Keratinocyte (primary cell): ENCODE data around the gene FILIP1.

ENCODE experiments used
- CTCF ChIP-seq, 3 experiments: IDR thresholded peaks in 1 of 3; conservative IDR thresholded peaks in 1 of 3; optimal IDR thresholded peaks in 1 of 3; 2 replicates in 2 of 3; 3 replicates in 1 of 3; pipeline versions ENCODE3 to v1.5.1; 2011; ENCODE audit warnings: low read length in 3 of 3, mild to moderate bottlenecking in 3 of 3, moderate library complexity in 2 of 3, control low read depth in 1 of 3, inconsistent platforms in 1 of 3; ENCODE audit not compliant: insufficient read depth in 2 of 3; ENCODE audit errors: extremely low read depth in 1 of 3
- EZH2 ChIP-seq: IDR thresholded peaks from one replicate; pipeline ENCODE4 v1.6.1; 2012; ENCODE audit warnings: inconsistent platforms, mild to moderate bottlenecking, low read length, moderate library complexity

GRCh38 chr6:75329703-75330102 lies 163.9 kb downstream of the FILIP1 start:
- TF ChIP-seq CTCF (optimal IDR thresholded peaks at IDR 0.05 in 1 of 3, IDR thresholded peaks at IDR 0.05 in 1 of 3, conservative IDR thresholded peaks at IDR 0.05 in 1 of 3; ENCODE audit: extremely low read depth in 1 of 3, insufficient read depth in 2 of 3, low read length in 3 of 3) (no peak), EZH2 (no peak)
